SJCRH30 (cell line): ENCODE measurements around the gene MLLT3. TPM values are rescaled to one million over a fixed set of nuclear protein-coding genes. Genes with fewer than 3 reads are reported as not detected.

ENCODE experiments used
- DNase-seq, 2 experiments: peaks; one replicate each; pipeline ENCODE4 v3.0.0-alpha.2; 2015 to 2020
- H3K27ac ChIP-seq: fragments of 250-450 bp; sonication (Bioruptor Pico); 2 replicates; pipeline ENCODE4 v1.5.1; 2020; ENCODE audit warnings: mild to moderate bottlenecking, moderate library complexity
- H3K27me3 ChIP-seq: fragments of 250-450 bp; sonication (Bioruptor Pico); 2 replicates; pipeline ENCODE4 v1.5.1; 2020; ENCODE audit warnings: mild to moderate bottlenecking, moderate library complexity
- H3K36me3 ChIP-seq: fragments of 250-450 bp; sonication (Bioruptor Pico); 2 replicates; pipeline ENCODE4 v1.5.1; 2020; ENCODE audit warnings: mild to moderate bottlenecking, moderate library complexity
- H3K4me1 ChIP-seq: fragments of 250-450 bp; sonication (Bioruptor Pico); 2 replicates; pipeline ENCODE4 v1.5.1; 2020; ENCODE audit warnings: mild to moderate bottlenecking, moderate library complexity
- H3K4me3 ChIP-seq: fragments of 250-450 bp; sonication (Bioruptor Pico); 2 replicates; pipeline ENCODE4 v1.5.1; 2020; ENCODE audit warnings: mild to moderate bottlenecking, moderate library complexity
- H3K9me3 ChIP-seq: fragments of 250-450 bp; sonication (Bioruptor Pico); replicated peaks from 2 replicates; pipeline ENCODE4 v1.5.1; 2020; ENCODE audit warnings: mild to moderate bottlenecking, moderate library complexity
- total RNA-seq: library from RNA; depleted of rRNA; stranded (reverse); fragments of >200 nt; shearing (Covaris generic); gene quantifications from 2 replicates; pipeline ENCODE4 v1.2.3, GENCODE V29; 2014

Gene MLLT3
- total RNA-seq, 1 experiment from 2014 or later: 30.9 TPM

- Histone ChIP-seq H3K36me3 (no peaks in the 10 kb centered on the region), H3K27me3 (no peaks in the 10 kb centered on the region), H3K9me3 (no peaks in the 10 kb centered on the region), H3K4me3 (no peak overlapping the region), H3K4me1 (no peaks in the 10 kb centered on the region), H3K27ac (no peak overlapping the region)
- DNase-seq: no peak
Observed at GRCh38 chr9:20333991-20334390, 288.3 kb downstream of the MLLT3 start.

- H3K4me3 ChIP-seq: no peak overlapping the region
- no peak overlapping the region for H3K27ac ChIP-seq
- DNase-seq: no peak
- no peaks in the 10 kb centered on the region for H3K4me1 ChIP-seq
- no peaks in the 10 kb centered on the region for H3K9me3 ChIP-seq
- H3K36me3 ChIP-seq: no peaks in the 10 kb centered on the region
- H3K27me3 ChIP-seq: no peaks in the 10 kb centered on the region
Observed at GRCh38 chr9:20331095-20331685, 291.1 kb downstream of the MLLT3 start.

GRCh38 chr9:20330688-20331087 is 291.6 kb downstream of the MLLT3 start:
- H3K4me1 ChIP-seq: no peaks in the 10 kb centered on the region
- H3K36me3 ChIP-seq: no peaks in the 10 kb centered on the region
- no peak overlapping the region for H3K4me3 ChIP-seq
- H3K9me3 ChIP-seq: no peaks in the 10 kb centered on the region
- no peaks in the 10 kb centered on the region for H3K27me3 ChIP-seq
- DNase-seq: no peak
- no peak overlapping the region for H3K27ac ChIP-seq

GRCh38 chr9:20326516-20326915 is 295.8 kb downstream of the MLLT3 start:
- Histone ChIP-seq H3K9me3 (no peaks in the 10 kb centered on the region), H3K4me3 (no peak overlapping the region), H3K27me3 (no peaks in the 10 kb centered on the region), H3K4me1 (no peaks in the 10 kb centered on the region), H3K27ac (no peak overlapping the region), H3K36me3 (no peaks in the 10 kb centered on the region)
- no peak for DNase-seq

- no peaks in the 10 kb centered on the region for H3K9me3 ChIP-seq
- no peak for DNase-seq
- no peaks in the 10 kb centered on the region for H3K27me3 ChIP-seq
Observed at GRCh38 chr9:20325008-20325407, 297.3 kb downstream of the MLLT3 start.

GRCh38 chr9:20322212-20322611 is 300.1 kb downstream of the MLLT3 start:
- H3K4me1 ChIP-seq: no peaks in the 10 kb centered on the region; the same call in 1 of the 2 replicates
- no peak overlapping the region for H3K4me3 ChIP-seq
- H3K27ac ChIP-seq: no peak overlapping the region
- H3K27me3 ChIP-seq: no peaks in the 10 kb centered on the region
- H3K36me3 ChIP-seq: no peaks in the 10 kb centered on the region
- no peak for DNase-seq
- H3K9me3 ChIP-seq: no peaks in the 10 kb centered on the region

More at GRCh38 chr9:20325008-20325407, 297.3 kb downstream of the MLLT3 start:
- no peaks in the 10 kb centered on the region; the same call in 1 of the 2 replicates for H3K4me1 ChIP-seq
- H3K36me3 ChIP-seq: no peaks in the 10 kb centered on the region
- no peak overlapping the region for H3K4me3 ChIP-seq
- H3K27ac ChIP-seq: no peak overlapping the region

- peak in 1 of 2 experiments; percentile 3 for DNase-seq
- no peaks in the 10 kb centered on the region for H3K9me3 ChIP-seq
Observed at GRCh38 chr9:20321423-20322082, 300.7 kb downstream of the MLLT3 start.

GRCh38 chr9:20320921-20321320 is 301.4 kb downstream of the MLLT3 start:
- no peaks in the 10 kb centered on the region for H3K36me3 ChIP-seq
- no peaks in the 10 kb centered on the region for H3K27me3 ChIP-seq
- no peak for DNase-seq
- H3K27ac ChIP-seq: no peak overlapping the region
- H3K4me1 ChIP-seq: no peaks in the 10 kb centered on the region; the same call in 1 of the 2 replicates
- no peaks in the 10 kb centered on the region for H3K9me3 ChIP-seq
- H3K4me3 ChIP-seq: no peak overlapping the region

More at GRCh38 chr9:20321423-20322082, 300.7 kb downstream of the MLLT3 start:
- no peak overlapping the region for H3K27ac ChIP-seq
- H3K36me3 ChIP-seq: no peaks in the 10 kb centered on the region
- no peak overlapping the region for H3K4me3 ChIP-seq
- no peaks in the 10 kb centered on the region; the same call in 1 of the 2 replicates for H3K4me1 ChIP-seq
- H3K27me3 ChIP-seq: no peaks in the 10 kb centered on the region

- peak in 1 of 2 experiments; percentile 15 for DNase-seq
- H3K27ac ChIP-seq: no peak overlapping the region
- no peaks in the 10 kb centered on the region; the same call in 1 of the 2 replicates for H3K4me1 ChIP-seq
- no peaks in the 10 kb centered on the region for H3K9me3 ChIP-seq
- no peaks in the 10 kb centered on the region for H3K36me3 ChIP-seq
- no peaks in the 10 kb centered on the region for H3K27me3 ChIP-seq
- no peak overlapping the region for H3K4me3 ChIP-seq
Observed at GRCh38 chr9:20319641-20320337, 302.5 kb downstream of the MLLT3 start.

GRCh38 chr9:20319241-20319640 is 303.1 kb downstream of the MLLT3 start:
- no peak overlapping the region for H3K4me3 ChIP-seq
- H3K27me3 ChIP-seq: no peaks in the 10 kb centered on the region
- no peaks in the 10 kb centered on the region for H3K9me3 ChIP-seq
- H3K27ac ChIP-seq: no peak overlapping the region
- H3K36me3 ChIP-seq: no peaks in the 10 kb centered on the region
- no peak for DNase-seq
- H3K4me1 ChIP-seq: no peaks in the 10 kb centered on the region; the same call in 1 of the 2 replicates

- Histone ChIP-seq H3K27ac (no peak overlapping the region), H3K4me1 (no peaks in the 10 kb centered on the region; the same call in 1 of the 2 replicates), H3K27me3 (no peaks in the 10 kb centered on the region), H3K9me3 (no peaks in the 10 kb centered on the region), H3K36me3 (no peaks in the 10 kb centered on the region), H3K4me3 (no peak overlapping the region)
- DNase-seq: no peak
Observed at GRCh38 chr9:20317701-20318100, 304.6 kb downstream of the MLLT3 start.

- no peak overlapping the region for H3K4me3 ChIP-seq
- no peak overlapping the region for H3K27ac ChIP-seq
- no peaks in the 10 kb centered on the region; the same call in 1 of the 2 replicates for H3K4me1 ChIP-seq
- no peaks in the 10 kb centered on the region for H3K9me3 ChIP-seq
- no peaks in the 10 kb centered on the region for H3K27me3 ChIP-seq
- no peaks in the 10 kb centered on the region for H3K36me3 ChIP-seq
- no peak for DNase-seq
Observed at GRCh38 chr9:20316372-20316771, 305.9 kb downstream of the MLLT3 start.

GRCh38 chr9:20315677-20316076 is 306.6 kb downstream of the MLLT3 start:
- Histone ChIP-seq H3K9me3 (no peaks in the 10 kb centered on the region), H3K4me1 (no peaks in the 10 kb centered on the region; the same call in 1 of the 2 replicates), H3K27ac (no peak overlapping the region), H3K36me3 (no peaks in the 10 kb centered on the region), H3K4me3 (no peak overlapping the region), H3K27me3 (no peaks in the 10 kb centered on the region)
- peak in 1 of 2 experiments; percentile 29 for DNase-seq

GRCh38 chr9:20314981-20315380 is 307.3 kb downstream of the MLLT3 start:
- Histone ChIP-seq H3K27me3 (no peaks in the 10 kb centered on the region), H3K4me1 (no peaks in the 10 kb centered on the region; the same call in 1 of the 2 replicates), H3K9me3 (no peaks in the 10 kb centered on the region), H3K36me3 (no peaks in the 10 kb centered on the region), H3K27ac (no peak overlapping the region), H3K4me3 (no peak overlapping the region)
- no peak for DNase-seq

- Histone ChIP-seq H3K27me3 (no peaks in the 10 kb centered on the region), H3K4me1 (no peaks in the 10 kb centered on the region), H3K27ac (no peak overlapping the region), H3K36me3 (no peaks in the 10 kb centered on the region), H3K9me3 (no peaks in the 10 kb centered on the region), H3K4me3 (no peak overlapping the region)
- no peak for DNase-seq
Observed at GRCh38 chr9:20313415-20313814, 308.9 kb downstream of the MLLT3 start.
